Non-pigmented ciliary epithelial cell (primary cell): ENCODE data around the gene LRRC40.

Experiments used
- DNase-seq: peaks from one replicate; pipeline ENCODE4 v3.0.0-alpha.2; 2010; ENCODE audit warnings: low read depth

LRRC40 gene

GRCh38 chr1:70115315-70115714 lies 90.1 kb downstream of the LRRC40 start:
- no peak for DNase-seq

DNA sequence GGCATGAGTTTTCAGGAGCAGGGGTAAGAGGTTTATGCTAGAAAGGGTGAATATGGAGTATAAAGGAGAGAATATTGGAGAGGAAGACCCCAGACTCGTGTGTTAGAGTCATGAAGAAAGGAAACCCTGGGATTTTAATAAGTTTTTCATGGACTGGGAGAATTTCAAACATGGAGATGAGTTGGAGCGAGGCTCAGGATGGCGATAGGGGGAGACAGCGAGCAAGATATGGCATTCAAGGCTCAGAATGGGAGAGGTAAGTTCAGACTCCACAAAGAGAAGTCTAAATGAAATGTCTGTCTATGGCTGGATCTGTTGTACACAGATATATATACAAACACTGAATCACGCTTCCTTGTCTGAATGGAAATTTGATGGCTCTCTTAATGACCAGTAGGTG lies 92.5 kb downstream of the LRRC40 start:
- no peak for DNase-seq

GRCh38 chr1:70109241-70109640 lies 96.1 kb downstream of the LRRC40 start:
- no peak for DNase-seq

- no peak for DNase-seq
Measured at GRCh38 chr1:70103770-70104169, 101.6 kb downstream of the LRRC40 start.

DNA sequence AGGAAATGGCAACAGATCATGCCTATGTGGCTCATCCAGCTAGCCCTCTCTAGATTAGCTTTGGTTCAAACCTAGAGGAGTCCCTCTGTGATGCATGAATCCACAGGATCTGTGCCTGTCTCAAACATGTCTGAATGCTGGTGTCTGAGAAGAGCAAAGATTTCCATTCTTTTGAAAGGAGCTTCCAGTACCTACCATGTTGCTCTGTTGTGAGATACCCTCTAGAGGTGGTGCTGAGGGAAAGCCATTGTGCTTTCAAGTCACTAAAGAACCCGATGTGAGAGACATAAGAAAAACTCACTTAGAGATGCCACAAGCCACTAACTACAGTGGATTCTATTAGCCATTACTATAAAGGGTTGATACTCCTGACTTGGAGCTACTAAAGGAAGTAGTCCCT lies 103.6 kb downstream of the LRRC40 start:
- no peak for DNase-seq

GRCh38 chr1:70101231-70101630 lies 104.1 kb downstream of the LRRC40 start:
- no peak for DNase-seq
